Spinal cord (tissue), 10 donors: ENCODE results near the gene ZNF556. TPM values are rescaled to one million over a fixed set of nuclear protein-coding genes. Genes with fewer than 3 reads are reported as not detected.
"Not testable (repeated sequence)": the region's sequence is repeated elsewhere in the genome, so short reads cannot be mapped to it uniquely, and the experiment has no call there.

Experiments
- DNase-seq, 6 donors: peaks; one replicate each; pipeline versions ENCODE4 v3.0.0 to v3.0.0-alpha.2; 2013 to 2015; ENCODE audit warnings: low spot score in 6 of 6, low read depth in 4 of 6
- H3K27ac ChIP-seq: one replicate; pipeline ENCODE4 v1.5.1; 2013; ENCODE audit warnings: low read depth, low read length, control low read depth
- H3K27me3 ChIP-seq: one replicate; pipeline ENCODE4 v1.6.1; 2013; ENCODE audit warnings: low read length; ENCODE audit not compliant: control insufficient read depth, insufficient read depth
- H3K36me3 ChIP-seq: one replicate; pipeline ENCODE4 v1.6.1; 2013; ENCODE audit warnings: low read length; ENCODE audit not compliant: control insufficient read depth, insufficient read depth
- H3K4me1 ChIP-seq: one replicate; pipeline ENCODE4 v1.6.1; 2013; ENCODE audit warnings: low read length; ENCODE audit not compliant: control insufficient read depth, insufficient read depth
- H3K4me3 ChIP-seq: one replicate; pipeline ENCODE4 v1.5.1; 2013; ENCODE audit warnings: low read depth, low read length, control low read depth
- H3K9me3 ChIP-seq: one replicate; pipeline ENCODE4 v1.6.1; 2013; ENCODE audit warnings: low read length; ENCODE audit not compliant: control insufficient read depth, insufficient read depth
- WGBS: methylation state at CpG from one replicate; pipeline ENCODE4 v1.1.5; 2013; ENCODE audit warnings: missing lambda C conversion rate; ENCODE audit not compliant: insufficient coverage; 5-methylcytosine and 5-hydroxymethylcytosine counted together
- polyA plus RNA-seq, 2 donors: library from polyadenylated mRNA; unstranded; fragments of 120-200 nt; gene quantifications; one replicate each; pipeline ENCODE4 v1.2.1, GENCODE V29; 2013; ENCODE audit not compliant: insufficient read length in 2 of 2
- total RNA-seq, 2 donors: library from RNA; depleted of rRNA in 1 of 2; stranded (reverse); fragments of 120-200 nt in 1 of 2; fragments of >200 nt in 1 of 2; gene quantifications; one replicate each; pipeline versions ENCODE4 v1.2.3 to v1.2.4, GENCODE V29; 2013 to 2014
- donor health status: healthy.

Gene ZNF556
- total and polyA plus RNA-seq, 4 donors, result 0.06 to 0.59 (median 0.30) TPM

- DNase-seq, result no peak
- no peaks in the 10 kb centered on the region for H3K9me3 ChIP-seq
- H3K27me3 ChIP-seq, result no peaks in the 10 kb centered on the region
- peaks cover 12% of the 10 kb centered on the region for H3K4me1 ChIP-seq
- no peak overlapping the region for H3K27ac ChIP-seq
- H3K36me3 ChIP-seq, result peaks cover 5% of the 10 kb centered on the region
- no peak overlapping the region for H3K4me3 ChIP-seq
- WGBS, result 88% methylated on average over 11 of the region's 13 CpGs
Observed at GRCh38 chr19:2902590-2903218, 35.6 kb downstream of the ZNF556 start.

- H3K36me3 ChIP-seq, DNase-seq, H3K9me3 ChIP-seq, H3K4me3 ChIP-seq, H3K27ac ChIP-seq, H3K27me3 ChIP-seq: not testable (repeated sequence)
- H3K4me1 ChIP-seq, result peaks cover 12% of the 10 kb centered on the region
- 98% methylated on average over 8 of the region's 13 CpGs for WGBS
Observed at GRCh38 chr19:2903326-2903725, 36.2 kb downstream of the ZNF556 start.

GRCh38 chr19:2905918-2906519 lies 38.9 kb downstream of the ZNF556 start:
- WGBS, result 97% methylated on average over 4 of the region's 11 CpGs
- Histone ChIP-seq H3K4me3 (no peak overlapping the region), H3K4me1 (peaks cover 11% of the 10 kb centered on the region), H3K36me3 (peaks cover 5% of the 10 kb centered on the region), H3K27me3 (no peaks in the 10 kb centered on the region), H3K27ac (no peak overlapping the region), H3K9me3 (no peaks in the 10 kb centered on the region)
- DNase-seq, result no peak

GRCh38 chr19:2906631-2907195 lies 39.6 kb downstream of the ZNF556 start:
- Histone ChIP-seq H3K9me3 (no peaks in the 10 kb centered on the region), H3K36me3 (peaks cover 5% of the 10 kb centered on the region), H3K4me3 (no peak overlapping the region), H3K27ac (no peak overlapping the region), H3K27me3 (no peaks in the 10 kb centered on the region), H3K4me1 (peaks cover 4% of the 10 kb centered on the region)
- 93% methylated on average over 15 of the region's 20 CpGs for WGBS
- DNase-seq, result no peak

GRCh38 chr19:2912306-2912705 lies 45.2 kb downstream of the ZNF556 start:
- no peak for DNase-seq
- Histone ChIP-seq H3K9me3 (no peaks in the 10 kb centered on the region), H3K4me3 (no peak overlapping the region), H3K27me3 (no peaks in the 10 kb centered on the region), H3K36me3 (peaks cover 4% of the 10 kb centered on the region), H3K4me1 (no peaks in the 10 kb centered on the region), H3K27ac (no peak overlapping the region)
- 100% methylated on average over 2 of the region's 5 CpGs for WGBS

- WGBS, result 92% methylated on average over 6 of the region's 16 CpGs
- peaks cover 10% of the 10 kb centered on the region for H3K36me3 ChIP-seq
- DNase-seq, result no peak
Observed at GRCh38 chr19:2917275-2918184, 50.4 kb downstream of the ZNF556 start.

GRCh38 chr19:2922987-2923386 lies 55.9 kb downstream of the ZNF556 start:
- Histone ChIP-seq H3K36me3 (peaks cover 15% of the 10 kb centered on the region), H3K4me1 (peaks cover 11% of the 10 kb centered on the region), H3K4me3 (no peak overlapping the region), H3K27me3 (no peaks in the 10 kb centered on the region), H3K9me3 (no peaks in the 10 kb centered on the region), H3K27ac (no peak overlapping the region)
- 24% methylated on average over 5 of the region's 5 CpGs for WGBS
- no peak for DNase-seq

More at GRCh38 chr19:2917275-2918184, 50.4 kb downstream of the ZNF556 start:
- Histone ChIP-seq H3K4me3 (no peak overlapping the region), H3K27ac (no peak overlapping the region), H3K4me1 (peaks cover 1% of the 10 kb centered on the region), H3K27me3 (no peaks in the 10 kb centered on the region), H3K9me3 (no peaks in the 10 kb centered on the region)

GRCh38 chr19:2923510-2923909 lies 56.4 kb downstream of the ZNF556 start:
- H3K36me3 ChIP-seq, result peaks cover 14% of the 10 kb centered on the region
- DNase-seq, result peak in 5 of 6 donors; percentile 33 to 93 (median 63)
- H3K4me3 ChIP-seq, result no peak overlapping the region
- no peaks in the 10 kb centered on the region for H3K27me3 ChIP-seq
- H3K4me1 ChIP-seq, result peaks cover 11% of the 10 kb centered on the region
- WGBS, result 12% methylated on average over 3 of the region's 4 CpGs
- H3K9me3 ChIP-seq, result no peaks in the 10 kb centered on the region
- H3K27ac ChIP-seq, result no peak overlapping the region

GRCh38 chr19:2926341-2927031 lies 59.4 kb downstream of the ZNF556 start:
- H3K9me3 ChIP-seq, result no peaks in the 10 kb centered on the region
- WGBS, result 78% methylated on average over 49 of the region's 53 CpGs
- H3K27me3 ChIP-seq, result no peaks in the 10 kb centered on the region
- H3K4me1 ChIP-seq, result peaks cover 11% of the 10 kb centered on the region
- DNase-seq, result no peak
- no peak overlapping the region for H3K4me3 ChIP-seq
- peaks cover 12% of the 10 kb centered on the region for H3K36me3 ChIP-seq
- H3K27ac ChIP-seq, result no peak overlapping the region
